DOHH2 (cell line): ENCODE results near the gene PDE4A.

Experiments
- CTCF ChIP-seq: fragments of 200-600 bp; sonication (generic); IDR thresholded peaks from one replicate; pipeline ENCODE4 v1.5.1; 2014; ENCODE audit warnings: antibody characterized with exemption, mild to moderate bottlenecking, low read depth, low read length; ENCODE audit not compliant: poor library complexity, severe bottlenecking
- EZH2phosphoT487 ChIP-seq: fragments of 200-600 bp; sonication (generic); IDR thresholded peaks from 2 replicates; pipeline ENCODE4 v1.6.1; 2017; ENCODE audit warnings: borderline replicate concordance, mild to moderate bottlenecking, antibody characterized with exemption, low read length, moderate library complexity, mixed read lengths

- no peak for TF ChIP-seq CTCF
- TF ChIP-seq EZH2phosphoT487, result no peak
These were observed 12.8 kb downstream of the PDE4A start for GRCh38 chr19:10433131-10433536.
